ENCODE measurements around the gene KCNE1.

DNA sequence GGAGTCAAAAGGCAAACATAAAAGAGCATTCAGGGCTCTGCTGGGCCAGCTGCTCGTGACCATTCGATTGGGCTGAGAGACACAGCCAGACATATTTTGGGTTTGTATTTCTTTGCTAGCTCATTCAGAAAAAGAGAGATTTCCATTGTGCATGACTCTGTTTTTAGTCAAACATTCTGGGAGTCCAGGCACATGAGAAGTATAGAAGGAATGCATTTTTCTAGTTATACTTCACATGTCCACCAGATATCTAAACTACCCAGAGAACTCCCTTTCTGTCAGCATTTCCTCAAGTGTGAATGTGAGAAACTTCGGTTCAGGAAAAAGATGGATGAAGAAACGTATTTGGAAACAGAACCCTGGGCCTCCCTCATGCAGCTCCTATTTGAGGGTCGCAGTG is 6.3 kb upstream of the KCNE1 start:
- TF ChIP-seq EZH2 (IDR thresholded peaks at IDR 0.05; ENCODE audit: borderline replicate concordance), result no peak
- TF ChIP-seq, protein P1, sequence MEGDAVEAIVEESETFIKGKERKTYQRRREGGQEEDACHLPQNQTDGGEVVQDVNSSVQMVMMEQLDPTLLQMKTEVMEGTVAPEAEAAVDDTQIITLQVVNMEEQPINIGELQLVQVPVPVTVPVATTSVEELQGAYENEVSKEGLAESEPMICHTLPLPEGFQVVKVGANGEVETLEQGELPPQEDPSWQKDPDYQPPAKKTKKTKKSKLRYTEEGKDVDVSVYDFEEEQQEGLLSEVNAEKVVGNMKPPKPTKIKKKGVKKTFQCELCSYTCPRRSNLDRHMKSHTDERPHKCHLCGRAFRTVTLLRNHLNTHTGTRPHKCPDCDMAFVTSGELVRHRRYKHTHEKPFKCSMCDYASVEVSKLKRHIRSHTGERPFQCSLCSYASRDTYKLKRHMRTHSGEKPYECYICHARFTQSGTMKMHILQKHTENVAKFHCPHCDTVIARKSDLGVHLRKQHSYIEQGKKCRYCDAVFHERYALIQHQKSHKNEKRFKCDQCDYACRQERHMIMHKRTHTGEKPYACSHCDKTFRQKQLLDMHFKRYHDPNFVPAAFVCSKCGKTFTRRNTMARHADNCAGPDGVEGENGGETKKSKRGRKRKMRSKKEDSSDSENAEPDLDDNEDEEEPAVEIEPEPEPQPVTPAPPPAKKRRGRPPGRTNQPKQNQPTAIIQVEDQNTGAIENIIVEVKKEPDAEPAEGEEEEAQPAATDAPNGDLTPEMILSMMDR (IDR thresholded peaks at IDR 0.05; ENCODE audit: poor library complexity), result no peak

Measured in hepatocyte (in vitro differentiated cells).